DMS53 (cell line): ENCODE results near the gene CAPN7.

ENCODE experiments used
- DNase-seq: peaks from one replicate; lab custom pipeline; 2025; lab: John Stamatoyannopoulos, UW

The CAPN7 gene

DNA sequence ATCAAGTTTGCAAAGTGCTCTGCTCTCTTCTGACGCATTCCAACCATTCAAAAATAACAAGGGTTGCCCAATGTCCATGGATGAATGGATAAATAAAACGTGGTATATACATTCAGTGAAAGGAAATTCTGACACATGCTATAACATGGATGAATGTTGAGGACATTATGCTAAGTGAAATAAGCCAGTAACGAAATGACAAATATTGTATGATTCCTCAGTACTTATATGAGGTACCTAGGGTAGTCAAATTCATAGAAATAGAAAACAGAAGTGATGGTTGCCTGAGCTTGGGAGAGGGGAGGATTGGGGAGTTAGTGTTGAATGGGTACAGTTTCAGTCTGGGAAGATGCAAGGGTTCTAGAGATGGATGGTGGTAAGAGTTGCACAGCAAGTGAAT, 92.5 kb downstream of the CAPN7 start:
- no peak for DNase-seq

DNA sequence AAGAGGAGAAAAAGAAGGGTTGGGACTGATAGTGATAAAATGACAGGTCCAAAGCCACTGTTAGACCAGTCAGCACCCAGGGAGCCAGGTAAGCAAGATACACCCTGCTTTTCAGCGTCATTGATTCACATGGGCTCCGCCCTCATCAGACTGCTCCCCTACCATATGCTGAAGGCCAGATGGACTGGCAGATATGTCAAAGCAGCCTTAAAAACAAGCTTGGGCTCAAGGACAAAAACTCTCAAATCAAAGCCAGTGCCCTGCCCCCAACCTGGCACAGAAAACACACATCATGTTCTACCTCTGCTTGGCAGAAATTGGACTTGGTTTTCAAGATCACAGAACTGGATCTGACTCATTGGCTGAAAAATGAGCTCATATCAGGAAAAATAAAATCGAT, 93.0 kb downstream of the CAPN7 start:
- DNase-seq, result no peak

GRCh38 chr3:15300323-15301078, 94.5 kb downstream of the CAPN7 start:
- peak; percentile 34 for DNase-seq

DNA sequence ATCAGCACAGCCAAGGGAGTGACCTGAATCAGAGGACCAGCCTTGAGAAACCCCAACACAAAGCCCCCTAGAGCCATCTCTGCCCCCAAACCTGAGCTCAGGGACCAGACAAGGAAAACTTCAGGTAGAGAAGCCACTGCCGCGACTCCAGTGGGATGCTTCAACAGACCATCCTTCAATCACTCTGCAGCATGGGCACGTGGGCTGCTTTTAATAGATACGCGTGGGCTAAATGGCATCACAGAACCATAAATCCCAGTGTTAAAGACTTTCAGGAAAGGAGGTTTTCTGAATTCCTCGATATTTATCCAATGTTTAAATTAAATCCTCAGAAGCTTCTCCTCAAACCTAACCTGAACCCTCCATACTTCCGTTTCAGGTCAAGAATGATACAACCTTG, 95.7 kb downstream of the CAPN7 start:
- DNase-seq, result no peak
